Cardiac muscle cell (in vitro differentiated cells and primary cell): Measurements from ENCODE around the gene OBSL1. TPM values are rescaled to one million over a fixed set of nuclear protein-coding genes. Genes with fewer than 3 reads are reported as not detected.

Experiments
- DNase-seq, 2 donors: peaks; one replicate each; pipeline versions ENCODE4 v3.0.0 to v3.0.0-alpha.2; 2010 to 2017; ENCODE audit warnings: low read depth in 1 of 2, low spot score in 1 of 2
- H3K27ac ChIP-seq: fragments of 200-600 bp; sonication (generic); 2 replicates; pipeline ENCODE4 v1.5.1; 2016
- H3K27me3 ChIP-seq: fragments of 200-600 bp; sonication (generic); 2 replicates; pipeline ENCODE4 v1.6.0; 2016; ENCODE audit warnings: control low read depth
- H3K36me3 ChIP-seq: fragments of 200-600 bp; sonication (generic); 2 replicates; pipeline ENCODE4 v1.5.1; 2016; ENCODE audit warnings: control low read depth
- H3K4me1 ChIP-seq: fragments of 200-600 bp; sonication (generic); 2 replicates; pipeline ENCODE4 v1.8.1; 2017; ENCODE audit warnings: low read depth, mild to moderate bottlenecking, mixed run types
- H3K4me3 ChIP-seq: fragments of 200-600 bp; sonication (generic); 2 replicates; pipeline ENCODE4 v1.5.1; 2016; ENCODE audit warnings: mild to moderate bottlenecking
- H3K9me3 ChIP-seq: fragments of 200-600 bp; sonication (generic); 2 replicates; pipeline ENCODE4 v1.5.1; 2017; ENCODE audit warnings: low read depth, mild to moderate bottlenecking, control low read depth
- polyA plus RNA-seq: library from polyadenylated mRNA; unstranded; fragments of >200 nt; fragmentation: Nextera tagmentation; extraction: Ambion mirVana; gene quantifications from 2 replicates; pipeline ENCODE4 v1.2.1, GENCODE V29; 2016
- total RNA-seq: library from RNA; depleted of rRNA; stranded (reverse); fragments of >200 nt; gene quantifications from 2 replicates; pipeline ENCODE4 v1.2.3, GENCODE V29; 2016
- TF ChIP-seq, protein P1 (sequence below): IDR thresholded peaks from 2 replicates; pipeline ENCODE4 v1.5.1; 2012; ENCODE audit warnings: low read depth, mild to moderate bottlenecking, low read length

Gene OBSL1
- total and polyA plus RNA-seq, 2 experiments from 2014 or later: 276 to 746 TPM

DNA sequence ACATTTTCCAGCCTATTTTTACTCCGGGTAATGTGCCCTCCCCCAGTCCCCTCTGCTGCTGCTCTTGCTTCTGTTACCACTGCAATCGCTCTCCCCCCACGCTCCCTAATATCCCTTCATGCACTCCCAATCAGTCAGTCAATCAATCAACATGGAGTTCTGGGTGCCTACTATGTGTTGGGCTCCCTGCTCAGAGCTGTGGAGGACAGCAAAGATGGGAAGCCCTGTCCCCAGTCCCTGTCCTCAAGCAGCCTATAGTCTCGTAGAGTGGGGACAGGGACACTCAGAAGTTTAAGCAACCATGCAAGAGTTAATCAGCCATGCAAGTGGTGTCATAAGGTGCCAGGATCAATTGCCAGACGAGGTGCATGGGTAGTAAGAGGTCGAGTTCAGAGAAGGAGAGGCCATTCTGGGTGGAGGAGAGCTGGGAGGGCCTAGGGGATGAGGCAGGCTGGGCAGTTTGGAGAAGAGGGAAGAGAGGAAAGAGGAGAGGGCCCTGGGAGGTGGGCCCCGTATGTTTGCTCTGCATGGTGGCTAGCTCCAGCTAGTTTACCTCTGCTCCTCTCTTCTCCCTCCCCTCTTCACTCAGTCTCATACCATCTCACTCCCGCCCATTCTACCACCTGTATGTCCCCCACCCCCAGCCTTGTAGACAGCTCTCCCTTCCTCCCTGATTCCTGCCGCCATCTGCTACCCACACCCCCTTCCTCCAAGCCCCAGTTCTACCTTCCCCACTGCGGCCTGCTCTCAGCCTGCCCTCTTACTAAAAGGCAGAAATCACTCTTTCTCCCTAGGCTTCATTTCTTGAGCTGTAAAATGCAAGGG, 53.2 kb downstream of the OBSL1 start:
- H3K4me3 ChIP-seq: no peak overlapping the region
- H3K9me3 ChIP-seq: no peaks in the 10 kb centered on the region
- DNase-seq: no peak
- no peaks in the 10 kb centered on the region for H3K36me3 ChIP-seq
- peaks cover 68% of the 10 kb centered on the region for H3K4me1 ChIP-seq
- H3K27ac ChIP-seq: no peak overlapping the region
- no peaks in the 10 kb centered on the region for H3K27me3 ChIP-seq
- TF ChIP-seq, protein P1, sequence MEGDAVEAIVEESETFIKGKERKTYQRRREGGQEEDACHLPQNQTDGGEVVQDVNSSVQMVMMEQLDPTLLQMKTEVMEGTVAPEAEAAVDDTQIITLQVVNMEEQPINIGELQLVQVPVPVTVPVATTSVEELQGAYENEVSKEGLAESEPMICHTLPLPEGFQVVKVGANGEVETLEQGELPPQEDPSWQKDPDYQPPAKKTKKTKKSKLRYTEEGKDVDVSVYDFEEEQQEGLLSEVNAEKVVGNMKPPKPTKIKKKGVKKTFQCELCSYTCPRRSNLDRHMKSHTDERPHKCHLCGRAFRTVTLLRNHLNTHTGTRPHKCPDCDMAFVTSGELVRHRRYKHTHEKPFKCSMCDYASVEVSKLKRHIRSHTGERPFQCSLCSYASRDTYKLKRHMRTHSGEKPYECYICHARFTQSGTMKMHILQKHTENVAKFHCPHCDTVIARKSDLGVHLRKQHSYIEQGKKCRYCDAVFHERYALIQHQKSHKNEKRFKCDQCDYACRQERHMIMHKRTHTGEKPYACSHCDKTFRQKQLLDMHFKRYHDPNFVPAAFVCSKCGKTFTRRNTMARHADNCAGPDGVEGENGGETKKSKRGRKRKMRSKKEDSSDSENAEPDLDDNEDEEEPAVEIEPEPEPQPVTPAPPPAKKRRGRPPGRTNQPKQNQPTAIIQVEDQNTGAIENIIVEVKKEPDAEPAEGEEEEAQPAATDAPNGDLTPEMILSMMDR: no peak

DNA sequence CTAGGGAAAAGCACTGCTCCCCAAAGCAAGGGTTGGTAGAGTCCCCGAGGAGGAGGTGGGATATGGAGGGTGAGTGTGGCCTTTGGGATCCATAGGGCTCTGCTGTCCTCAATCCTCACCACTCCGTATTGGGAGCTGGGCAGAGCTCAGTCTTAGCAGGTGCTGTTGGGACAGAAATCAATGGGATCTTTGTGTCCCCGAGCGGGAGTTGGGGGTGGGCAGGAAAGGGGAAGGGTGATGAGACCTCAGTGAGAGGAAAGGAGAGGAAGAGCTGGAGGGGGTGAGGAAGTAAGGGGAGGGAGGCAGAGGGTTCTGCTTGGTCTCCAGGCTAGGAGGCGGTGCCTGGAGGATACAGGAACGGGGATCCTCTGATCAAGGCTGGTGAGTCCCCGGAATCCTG, 54.5 kb downstream of the OBSL1 start:
- Histone ChIP-seq H3K36me3 (no peaks in the 10 kb centered on the region), H3K4me3 (no peak overlapping the region), H3K4me1 (peaks cover 68% of the 10 kb centered on the region), H3K27me3 (no peaks in the 10 kb centered on the region), H3K27ac (no peak overlapping the region), H3K9me3 (no peaks in the 10 kb centered on the region)
- TF ChIP-seq, protein P1: no peak
- no peak for DNase-seq

DNA sequence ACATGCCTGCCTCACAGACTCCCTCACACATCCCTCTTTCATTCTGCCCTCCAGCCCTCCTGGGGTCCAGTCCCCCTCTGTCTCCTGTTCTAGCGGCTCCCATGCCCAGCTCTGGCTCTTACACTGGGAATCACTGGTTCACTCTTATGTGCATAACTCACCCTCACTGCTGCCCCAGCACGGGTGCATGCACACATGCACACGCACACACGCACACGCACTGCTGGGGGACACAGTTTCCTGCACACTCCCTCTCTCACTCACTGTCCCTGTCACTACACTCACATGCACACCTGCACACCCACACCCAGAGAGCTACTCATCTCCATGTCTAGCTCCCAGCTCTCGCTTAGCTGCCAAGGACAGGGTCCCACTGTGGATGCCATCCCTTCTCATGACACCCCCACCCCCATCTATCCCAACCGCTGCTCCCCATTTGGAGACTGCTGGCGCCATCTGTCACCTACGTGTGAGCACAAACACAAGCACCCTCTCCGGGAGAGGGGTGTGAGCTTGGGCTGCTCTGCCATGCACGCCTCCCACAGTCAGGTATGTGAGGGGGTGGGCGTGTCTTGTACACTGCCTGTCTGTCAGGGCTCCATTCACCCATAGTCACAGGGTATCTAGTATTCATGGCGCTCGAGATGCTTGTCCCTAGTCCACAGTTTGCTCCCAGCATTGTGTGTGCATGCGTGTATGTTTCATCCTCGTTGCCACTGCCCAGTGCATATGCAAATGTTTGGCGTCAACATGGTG, 55.3 kb downstream of the OBSL1 start:
- no peak overlapping the region for H3K27ac ChIP-seq
- TF ChIP-seq, protein P1: no peak
- H3K9me3 ChIP-seq: no peaks in the 10 kb centered on the region
- peaks cover 64% of the 10 kb centered on the region for H3K4me1 ChIP-seq
- DNase-seq: no peak
- no peaks in the 10 kb centered on the region for H3K27me3 ChIP-seq
- no peak overlapping the region for H3K4me3 ChIP-seq
- H3K36me3 ChIP-seq: no peaks in the 10 kb centered on the region

DNA sequence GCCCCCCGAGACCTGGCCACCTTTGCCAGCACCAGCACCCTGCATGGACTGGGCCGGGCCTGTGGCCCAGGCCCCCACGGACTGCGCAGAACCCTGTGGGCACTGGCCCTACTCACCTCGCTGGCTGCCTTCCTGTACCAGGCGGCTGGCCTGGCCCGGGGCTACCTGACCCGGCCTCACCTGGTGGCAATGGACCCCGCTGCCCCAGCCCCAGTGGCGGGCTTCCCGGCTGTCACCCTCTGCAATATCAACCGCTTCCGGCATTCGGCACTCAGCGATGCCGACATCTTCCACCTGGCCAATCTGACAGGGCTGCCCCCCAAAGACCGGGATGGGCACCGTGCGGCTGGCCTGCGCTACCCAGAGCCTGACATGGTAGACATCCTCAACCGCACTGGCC, 56.5 kb downstream of the OBSL1 start:
- H3K9me3 ChIP-seq: no peaks in the 10 kb centered on the region
- TF ChIP-seq, protein P1: no peak
- H3K27me3 ChIP-seq: no peaks in the 10 kb centered on the region
- H3K4me1 ChIP-seq: peaks cover 62% of the 10 kb centered on the region
- no peak for DNase-seq
- no peak overlapping the region for H3K27ac ChIP-seq
- H3K4me3 ChIP-seq: no peak overlapping the region
- no peaks in the 10 kb centered on the region for H3K36me3 ChIP-seq

DNA sequence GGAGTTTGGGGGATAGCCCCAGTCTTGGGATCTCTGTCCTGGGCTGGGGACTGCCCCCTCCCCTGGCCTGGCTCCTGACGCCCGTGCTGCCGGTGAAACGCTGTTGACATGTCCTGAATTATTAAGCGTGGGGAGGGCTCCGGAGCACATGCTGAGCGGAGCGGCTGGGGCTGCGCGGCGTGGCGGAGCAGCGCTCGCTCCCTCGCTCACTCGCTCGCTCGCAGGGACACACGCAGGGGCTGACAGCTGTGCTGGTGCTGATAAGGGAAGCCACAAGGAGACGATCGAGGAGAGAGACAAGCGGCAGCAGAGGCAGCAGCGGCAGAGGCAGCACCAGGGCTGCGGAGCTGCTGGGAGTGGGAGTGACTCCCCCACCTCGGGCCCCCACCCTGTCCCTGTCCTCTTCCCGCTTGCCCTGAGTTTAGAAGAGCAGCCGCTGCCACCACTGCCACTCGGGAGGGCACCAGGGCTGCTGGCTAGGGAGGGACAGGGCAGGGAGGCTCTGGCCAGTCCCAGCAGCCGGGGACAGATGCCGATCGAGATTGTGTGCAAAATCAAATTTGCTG, 57.1 kb downstream of the OBSL1 start, which contains the start of gene ASIC4:
Gene ASIC4, plus strand, starts transcription at position 287 of the 566 bp plus-strand sequence. Its CDS starts 243 bp downstream, at position 530.
- H3K36me3 ChIP-seq: no peaks in the 10 kb centered on the region
- peak within 1 kb of the TSS; percentile 11 for H3K4me3 ChIP-seq
- TF ChIP-seq, protein P1: no peak
- peak within 1 kb of the TSS; percentile 38 for H3K27ac ChIP-seq
- H3K27me3 ChIP-seq: no peaks in the 10 kb centered on the region
- DNase-seq: peak; percentile 21 to 62
- no peaks in the 10 kb centered on the region for H3K9me3 ChIP-seq
- H3K4me1 ChIP-seq: peaks cover 59% of the 10 kb centered on the region
